Heart right ventricle (tissue), 16 donors: ENCODE results near the gene DOCK2. TPM values are rescaled to one million over a fixed set of nuclear protein-coding genes. Genes with fewer than 3 reads are reported as not detected.

ENCODE experiments used
- ATAC-seq, 8 donors: fragments of 200-7000 bp; cut with Tn5 transposase; one replicate each; pipeline ENCODE4 v1.9.1; 2020; ENCODE audit warnings: mild to moderate bottlenecking in 8 of 8, moderate library complexity in 8 of 8, moderate number of reproducible peaks in 1 of 8
- DNase-seq, 2 donors: peaks; one replicate each; pipeline ENCODE4 v3.0.0-alpha.2; 2020
- H3K27ac ChIP-seq, 10 donors: fragments of 200-600 bp; sonication (generic) in 2 of 10; one replicate each; pipeline versions ENCODE4 v1.5.0 to v1.8.0; 2020 to 2022; ENCODE audit warnings: mild to moderate bottlenecking in 3 of 10
- H3K27me3 ChIP-seq, 7 donors: fragments of 200-600 bp; one replicate each; pipeline ENCODE4 v1.8.0; 2021 to 2022; ENCODE audit warnings: mild to moderate bottlenecking in 2 of 7
- H3K36me3 ChIP-seq, 9 donors: fragments of 200-600 bp; sonication (generic) in 1 of 9; one replicate each; pipeline versions ENCODE4 v1.5.0 to v1.8.0; 2020 to 2022; ENCODE audit warnings: mild to moderate bottlenecking in 2 of 9
- H3K4me1 ChIP-seq, 9 donors: fragments of 200-600 bp; sonication (generic) in 1 of 9; one replicate each; pipeline versions ENCODE4 v1.5.0 to v1.8.0; 2020 to 2022; ENCODE audit warnings: mild to moderate bottlenecking in 4 of 9
- H3K4me3 ChIP-seq, 10 donors: fragments of 200-600 bp; sonication (generic) in 2 of 10; one replicate each; pipeline versions ENCODE4 v1.5.0 to v1.8.0; 2020 to 2022; ENCODE audit warnings: mild to moderate bottlenecking in 7 of 10, moderate library complexity in 2 of 10
- H3K9me3 ChIP-seq, 11 donors: fragments of 200-600 bp in 10 of 11; sonication (generic) in 2 of 11; one replicate each; pipeline versions ENCODE4 v1.5.0 to v1.8.0; 2013 to 2022; ENCODE audit warnings: mild to moderate bottlenecking in 2 of 11, control low read depth in 1 of 11, moderate library complexity in 1 of 11
- WGBS, 2 donors: extraction: QIAGEN DNeasy Blood & Tissue Kit; methylation state at CpG; one replicate each; pipeline ENCODE4 v1.1.7; 2013; ENCODE audit warnings: inconsistent platforms in 1 of 2; 5-methylcytosine and 5-hydroxymethylcytosine counted together
- intact Hi-C, 10 donors: fragments of 100-400 bp; cut with DNase I; formaldehyde crosslinking; loops; one replicate each; pipeline versions ENCODE4 v1.11.1 to v1.14.2; 2022
- polyA plus RNA-seq, 2 donors: library from polyadenylated mRNA; stranded (reverse); fragments of 200-250 nt; gene quantifications; one replicate each; pipeline ENCODE4 v1.2.3, GENCODE V29; 2013
- total RNA-seq, 10 donors: library from RNA; stranded (reverse); fragmentation: NEBNext Ultra II Directional in 3 of 10; extraction: Animal tissue kit (Norgen Biotek cat#: 25700) in 3 of 10; gene quantifications; one replicate each; pipeline versions ENCODE4 v1.2.1 to v1.2.4, GENCODE V29; 2021 to 2023
- TF ChIP-seq, protein P1 (sequence below), 9 donors: fragments of 200-600 bp; sonication (generic) in 2 of 9; IDR thresholded peaks; one replicate each; pipeline versions ENCODE4 v1.5.0 to v1.8.0; 2021 to 2022; ENCODE audit warnings: antibody characterized with exemption in 9 of 9, mild to moderate bottlenecking in 5 of 9, moderate library complexity in 1 of 9
- donor health status: Arrhythmogenic right ventricular cardiomyopathy.
- donor health status: ischemic (EF 13 %, LVEDD 7.1; RV severe dilation, severe dysfunction).
- donor health status: healthy with polysubstance abuse.
- donor health status: DM: no; HTN: yes; CAD: no.
- donor health status: DM: no; HTN: no; CAD: no.
- donor health status: ischemic (EF 25% LVEDD 6.9; RV normal size, moderate dysfunction).
- donor health status: ischemic (EF 25% LVEDD 5.7; RV mildly dilated, moderate dysfunction).
- donor health status: healthy.
- donor health status: DM: yes; HTN: yes; CAD: no.
- donor health status: Ischemic cardiomyopathy.
- donor health status: ischemic (EF 35%, LVEDD 5.7; RV mildly dilated, moderate dysfunction).
- donor health status: nonischemic (EF 11% LVEDD 7.7; RV severe dilation, severe dysfunction).
- donor health status: DM: yes; HTN: yes; CAD: no.
- donor health status: PGD.
- donor health status: ischemic (EF 29% LVEDD 5.4; RV normal size, mild dysfunction).
- donor health status: nonischemic (EF 23%, LVEDD 6.1; RV moderate dilation, normal function).

Gene DOCK2
- total and polyA plus RNA-seq, 12 donors = 1.2 to 24.6 (median 4.2) TPM

DNA sequence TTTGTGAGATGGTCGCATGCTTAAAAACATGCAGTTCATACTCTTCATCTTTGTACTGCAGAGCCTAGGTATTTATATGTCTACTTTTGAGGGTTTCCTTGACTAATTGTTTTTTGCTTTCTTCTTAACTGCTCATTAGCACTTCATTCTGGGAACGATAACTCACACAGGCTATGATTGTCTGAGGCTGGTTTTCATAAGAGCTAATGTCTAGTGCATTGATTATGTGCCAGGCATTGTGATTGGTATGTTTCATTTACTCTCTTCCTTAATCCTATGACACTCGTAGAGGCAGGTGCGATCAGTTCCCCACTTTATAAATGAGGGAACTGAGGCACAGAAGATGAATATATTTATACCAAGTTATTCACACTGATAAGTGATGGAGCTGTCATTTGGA is 249.6 kb downstream of the DOCK2 start:
- DNase-seq (no peak), ATAC-seq (no peak)
- H3K27ac ChIP-seq = no peak overlapping the region
- H3K4me3 ChIP-seq = no peak overlapping the region
- TF ChIP-seq, protein P1, sequence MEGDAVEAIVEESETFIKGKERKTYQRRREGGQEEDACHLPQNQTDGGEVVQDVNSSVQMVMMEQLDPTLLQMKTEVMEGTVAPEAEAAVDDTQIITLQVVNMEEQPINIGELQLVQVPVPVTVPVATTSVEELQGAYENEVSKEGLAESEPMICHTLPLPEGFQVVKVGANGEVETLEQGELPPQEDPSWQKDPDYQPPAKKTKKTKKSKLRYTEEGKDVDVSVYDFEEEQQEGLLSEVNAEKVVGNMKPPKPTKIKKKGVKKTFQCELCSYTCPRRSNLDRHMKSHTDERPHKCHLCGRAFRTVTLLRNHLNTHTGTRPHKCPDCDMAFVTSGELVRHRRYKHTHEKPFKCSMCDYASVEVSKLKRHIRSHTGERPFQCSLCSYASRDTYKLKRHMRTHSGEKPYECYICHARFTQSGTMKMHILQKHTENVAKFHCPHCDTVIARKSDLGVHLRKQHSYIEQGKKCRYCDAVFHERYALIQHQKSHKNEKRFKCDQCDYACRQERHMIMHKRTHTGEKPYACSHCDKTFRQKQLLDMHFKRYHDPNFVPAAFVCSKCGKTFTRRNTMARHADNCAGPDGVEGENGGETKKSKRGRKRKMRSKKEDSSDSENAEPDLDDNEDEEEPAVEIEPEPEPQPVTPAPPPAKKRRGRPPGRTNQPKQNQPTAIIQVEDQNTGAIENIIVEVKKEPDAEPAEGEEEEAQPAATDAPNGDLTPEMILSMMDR (IDR thresholded peaks at IDR 0.05) = no peak
- H3K9me3 ChIP-seq = no peaks in the 10 kb centered on the region
- peaks cover 0 to 10% (median 0%) of the 10 kb centered on the region in 7 donors for H3K27me3 ChIP-seq
- 86 to 93% methylated on average over 4 of the region's 4 CpGs for WGBS, 2 donors
- no peaks in the 10 kb centered on the region for H3K4me1 ChIP-seq
- H3K36me3 ChIP-seq = no peaks in the 10 kb centered on the region
- intact Hi-C loops = no loop called here

DNA sequence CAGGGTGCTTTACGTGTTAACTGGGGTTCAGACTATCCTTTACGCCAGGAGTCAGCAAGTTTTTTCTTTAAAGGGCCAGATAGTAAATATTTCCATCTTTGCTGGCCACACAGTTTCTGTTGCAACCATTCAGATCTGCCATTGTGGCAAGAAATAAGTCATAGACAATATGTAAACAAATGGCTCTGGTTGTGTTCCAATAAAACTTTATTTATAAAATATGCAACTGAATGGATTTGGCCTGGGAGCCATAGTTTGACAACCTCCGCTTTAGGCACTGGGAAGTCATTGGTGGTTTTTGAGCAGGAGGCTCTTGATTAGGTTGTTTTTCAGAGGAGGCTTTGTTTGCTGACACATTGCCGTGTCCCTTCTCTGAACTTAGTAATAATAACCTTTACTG is 252.5 kb downstream of the DOCK2 start:
- 82 to 87% methylated on average over 4 of the region's 4 CpGs for WGBS, 2 donors
- H3K27ac ChIP-seq = no peak overlapping the region
- H3K4me3 ChIP-seq = no peak overlapping the region
- H3K36me3 ChIP-seq = no peaks in the 10 kb centered on the region
- intact Hi-C loops = no loop called here
- TF ChIP-seq, protein P1 (IDR thresholded peaks at IDR 0.05) = no peak
- DNase-seq (no peak), ATAC-seq (no peak)
- no peaks in the 10 kb centered on the region for H3K9me3 ChIP-seq
- H3K4me1 ChIP-seq = no peaks in the 10 kb centered on the region
- peaks cover 0 to 7% (median 0%) of the 10 kb centered on the region in 7 donors for H3K27me3 ChIP-seq

- peak in 1 of 8 donors; percentile 29 for ATAC-seq
- TF ChIP-seq, protein P1 (IDR thresholded peaks at IDR 0.05) = no peak
- Histone ChIP-seq H3K27me3 (peaks cover 0 to 7% (median 0%) of the 10 kb centered on the region in 7 donors), H3K27ac (no peak overlapping the region), H3K9me3 (no peaks in the 10 kb centered on the region), H3K36me3 (no peaks in the 10 kb centered on the region), H3K4me1 (peaks cover 0 to 3% (median 0%) of the 10 kb centered on the region in 9 donors), H3K4me3 (no peak overlapping the region)
- intact Hi-C loops = no loop called here
- DNase-seq = no peak
These were observed 255.9 kb downstream of the DOCK2 start for GRCh38 chr5:169893010-169893409.

GRCh38 chr5:169893571-169893970 is 256.5 kb downstream of the DOCK2 start:
- Histone ChIP-seq H3K4me1 (peaks cover 0 to 3% (median 0%) of the 10 kb centered on the region in 9 donors), H3K27ac (no peak overlapping the region), H3K4me3 (no peak overlapping the region), H3K36me3 (no peaks in the 10 kb centered on the region), H3K9me3 (no peaks in the 10 kb centered on the region), H3K27me3 (peaks cover 0 to 4% (median 0%) of the 10 kb centered on the region in 7 donors)
- 51 to 58% methylated on average over 2 of the region's 2 CpGs for WGBS, 2 donors
- ATAC-seq (no peak), DNase-seq (no peak)
- intact Hi-C loops = no loop called here
- TF ChIP-seq, protein P1 (IDR thresholded peaks at IDR 0.05) = no peak
